B cell (primary cell): ENCODE results near the gene OR7A17.

ENCODE experiments used
- EZH2 ChIP-seq: IDR thresholded peaks from 2 replicates; pipeline ENCODE4 v1.6.1; 2012; ENCODE audit warnings: borderline replicate concordance, low read depth, mild to moderate bottlenecking, moderate library complexity, low read length; ENCODE audit not compliant: insufficient read depth, poor library complexity, severe bottlenecking
- TF ChIP-seq, protein P1 (sequence below): fragments of 200-600 bp; IDR thresholded peaks from one replicate; pipeline ENCODE4 v1.8.0; 2022; ENCODE audit warnings: antibody characterized with exemption, mild to moderate bottlenecking

DNA sequence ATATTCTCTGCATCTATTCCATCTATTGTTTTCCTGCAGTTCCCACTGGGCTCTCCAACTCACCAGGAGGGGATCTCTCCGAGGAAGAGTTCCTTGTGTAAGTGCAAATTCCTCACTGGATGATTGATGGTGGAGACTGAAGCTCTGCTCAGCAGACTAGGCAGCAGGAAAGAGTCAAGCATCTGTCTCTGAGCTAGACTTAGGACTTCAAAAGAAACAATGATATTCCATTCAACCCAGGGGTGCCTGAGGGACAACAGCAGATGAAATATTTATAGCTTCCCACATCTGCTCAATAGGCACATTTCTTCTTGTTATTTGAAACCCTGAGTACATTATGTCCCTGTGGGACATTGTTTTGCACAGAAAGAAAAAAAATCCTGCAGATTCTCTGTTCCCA, 50.9 kb downstream of the OR7A17 start, which contains the start of the genes OR7A5 and OR7C1:
- TF ChIP-seq, protein P1, sequence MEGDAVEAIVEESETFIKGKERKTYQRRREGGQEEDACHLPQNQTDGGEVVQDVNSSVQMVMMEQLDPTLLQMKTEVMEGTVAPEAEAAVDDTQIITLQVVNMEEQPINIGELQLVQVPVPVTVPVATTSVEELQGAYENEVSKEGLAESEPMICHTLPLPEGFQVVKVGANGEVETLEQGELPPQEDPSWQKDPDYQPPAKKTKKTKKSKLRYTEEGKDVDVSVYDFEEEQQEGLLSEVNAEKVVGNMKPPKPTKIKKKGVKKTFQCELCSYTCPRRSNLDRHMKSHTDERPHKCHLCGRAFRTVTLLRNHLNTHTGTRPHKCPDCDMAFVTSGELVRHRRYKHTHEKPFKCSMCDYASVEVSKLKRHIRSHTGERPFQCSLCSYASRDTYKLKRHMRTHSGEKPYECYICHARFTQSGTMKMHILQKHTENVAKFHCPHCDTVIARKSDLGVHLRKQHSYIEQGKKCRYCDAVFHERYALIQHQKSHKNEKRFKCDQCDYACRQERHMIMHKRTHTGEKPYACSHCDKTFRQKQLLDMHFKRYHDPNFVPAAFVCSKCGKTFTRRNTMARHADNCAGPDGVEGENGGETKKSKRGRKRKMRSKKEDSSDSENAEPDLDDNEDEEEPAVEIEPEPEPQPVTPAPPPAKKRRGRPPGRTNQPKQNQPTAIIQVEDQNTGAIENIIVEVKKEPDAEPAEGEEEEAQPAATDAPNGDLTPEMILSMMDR = no peak
- no peak for TF ChIP-seq EZH2
